ENCODE data around the gene CD82. TPM values are rescaled to one million over a fixed set of nuclear protein-coding genes. Genes with fewer than 3 reads are reported as not detected.

The CD82 gene
- total and polyA plus RNA-seq, 9 donors, result 6.9 to 74.9 (median 29.5) TPM

GRCh38 chr11:44610186-44610955 is 44.9 kb downstream of the CD82 start:
- intact Hi-C loops (cut with DNase I), result loop anchor here in 1 of 4 donors (10.0 kb wide), 1 partner anchor 506 kb away; no protein-coding TSS in a partner anchor
- no peak for DNase-seq
- Histone ChIP-seq H3K4me3 (no peak overlapping the region), H3K27me3 (no peaks in the 10 kb centered on the region), H3K27ac (no peak overlapping the region), H3K9me3 (no peaks in the 10 kb centered on the region), H3K36me3 (no peaks in the 10 kb centered on the region), H3K4me1 (ENCODE audit: insufficient read depth) (peaks cover 15% of the 10 kb centered on the region)
- no peak for TF ChIP-seq EP300 (IDR thresholded peaks at IDR 0.05)
- TF ChIP-seq, protein P1, sequence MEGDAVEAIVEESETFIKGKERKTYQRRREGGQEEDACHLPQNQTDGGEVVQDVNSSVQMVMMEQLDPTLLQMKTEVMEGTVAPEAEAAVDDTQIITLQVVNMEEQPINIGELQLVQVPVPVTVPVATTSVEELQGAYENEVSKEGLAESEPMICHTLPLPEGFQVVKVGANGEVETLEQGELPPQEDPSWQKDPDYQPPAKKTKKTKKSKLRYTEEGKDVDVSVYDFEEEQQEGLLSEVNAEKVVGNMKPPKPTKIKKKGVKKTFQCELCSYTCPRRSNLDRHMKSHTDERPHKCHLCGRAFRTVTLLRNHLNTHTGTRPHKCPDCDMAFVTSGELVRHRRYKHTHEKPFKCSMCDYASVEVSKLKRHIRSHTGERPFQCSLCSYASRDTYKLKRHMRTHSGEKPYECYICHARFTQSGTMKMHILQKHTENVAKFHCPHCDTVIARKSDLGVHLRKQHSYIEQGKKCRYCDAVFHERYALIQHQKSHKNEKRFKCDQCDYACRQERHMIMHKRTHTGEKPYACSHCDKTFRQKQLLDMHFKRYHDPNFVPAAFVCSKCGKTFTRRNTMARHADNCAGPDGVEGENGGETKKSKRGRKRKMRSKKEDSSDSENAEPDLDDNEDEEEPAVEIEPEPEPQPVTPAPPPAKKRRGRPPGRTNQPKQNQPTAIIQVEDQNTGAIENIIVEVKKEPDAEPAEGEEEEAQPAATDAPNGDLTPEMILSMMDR (IDR thresholded peaks at IDR 0.05), result no peak
- 89 to 95% (median 91%) methylated on average over 9 of the region's 9 CpGs for WGBS, 3 donors

DNA sequence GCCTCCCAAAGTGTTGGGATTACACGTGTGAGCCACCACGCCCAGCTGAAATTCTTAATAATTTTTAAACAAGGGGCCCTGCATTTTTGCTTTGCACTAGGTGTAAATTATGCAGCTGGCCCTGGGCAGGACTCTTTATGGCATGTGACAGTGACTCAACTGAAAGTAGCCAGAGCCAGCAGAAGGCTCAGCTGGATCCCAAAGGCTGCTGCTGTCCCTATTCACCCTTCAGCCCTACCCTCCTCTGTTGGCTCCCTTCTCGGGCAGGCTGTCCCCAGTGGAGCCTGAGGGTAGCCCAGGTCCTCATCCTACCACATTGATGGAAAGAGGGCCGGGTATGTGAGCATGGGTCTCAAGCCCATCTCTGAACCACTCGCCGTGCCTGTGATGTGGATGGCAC is 45.6 kb downstream of the CD82 start:
- H3K4me1 ChIP-seq (ENCODE audit: insufficient read depth), result peaks cover 15% of the 10 kb centered on the region
- TF ChIP-seq, protein P1 (IDR thresholded peaks at IDR 0.05), result no peak
- TF ChIP-seq EP300 (IDR thresholded peaks at IDR 0.05) (no peak), POLR2A (IDR thresholded peaks at IDR 0.05) (no peak)
- no peaks in the 10 kb centered on the region for H3K27me3 ChIP-seq
- intact Hi-C loops (cut with DNase I), result loop anchor here in 1 of 4 donors (10.0 kb wide), 1 partner anchor 506 kb away; no protein-coding TSS in a partner anchor
- H3K9me3 ChIP-seq, result no peaks in the 10 kb centered on the region
- DNase-seq, result no peak
- WGBS, 3 donors, result 84 to 97% (median 93%) methylated on average over 6 of the region's 6 CpGs
- H3K4me3 ChIP-seq, result no peak overlapping the region
- no peaks in the 10 kb centered on the region for H3K36me3 ChIP-seq
- H3K27ac ChIP-seq, result no peak overlapping the region

- Histone ChIP-seq H3K4me1 (ENCODE audit: insufficient read depth) (peaks cover 13% of the 10 kb centered on the region), H3K36me3 (no peaks in the 10 kb centered on the region), H3K27me3 (no peaks in the 10 kb centered on the region), H3K9me3 (no peaks in the 10 kb centered on the region), H3K4me3 (no peak overlapping the region), H3K27ac (no peak overlapping the region)
- TF ChIP-seq POLR2A (IDR thresholded peaks at IDR 0.05), result no peak
- TF ChIP-seq, protein P1 (IDR thresholded peaks at IDR 0.05), result no peak
- TF ChIP-seq EP300 (IDR thresholded peaks at IDR 0.05), result no peak
- 70 to 73% (median 72%) methylated on average over 7 of the region's 7 CpGs for WGBS, 3 donors
- intact Hi-C loops (cut with DNase I), result loop anchor here in 1 of 4 donors (10.0 kb wide), 1 partner anchor 507 kb away; no protein-coding TSS in a partner anchor
- DNase-seq, result no peak
Measured at GRCh38 chr11:44611687-44612434, 46.4 kb downstream of the CD82 start.

DNA sequence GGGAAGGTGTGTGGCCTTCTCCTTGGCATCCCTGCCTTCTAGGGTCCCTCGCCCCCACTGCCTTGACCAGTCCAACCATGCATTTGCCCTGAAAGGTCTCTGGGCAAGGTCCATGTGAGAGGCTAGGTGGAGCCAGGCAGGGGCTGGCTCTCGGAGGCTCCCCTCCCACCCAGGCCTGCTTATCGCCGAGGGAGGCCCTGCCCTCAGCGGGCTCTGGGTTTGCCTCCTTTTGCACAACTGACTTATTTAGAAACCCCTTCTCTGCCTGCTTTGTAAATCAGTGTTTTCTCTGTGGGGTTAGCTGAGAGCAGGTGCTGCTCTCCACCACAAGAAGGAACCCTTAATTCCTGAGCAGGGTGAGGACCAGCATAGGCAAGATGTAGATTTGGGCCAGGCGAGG is 47.7 kb downstream of the CD82 start:
- H3K4me1 ChIP-seq (ENCODE audit: insufficient read depth), result peaks cover 9% of the 10 kb centered on the region
- no peak overlapping the region for H3K27ac ChIP-seq
- H3K9me3 ChIP-seq, result no peaks in the 10 kb centered on the region
- no peak for DNase-seq
- intact Hi-C loops (cut with DNase I), result loop anchor here in 1 of 4 donors (10.0 kb wide), 1 partner anchor 508 kb away; no protein-coding TSS in a partner anchor
- TF ChIP-seq, protein P1 (IDR thresholded peaks at IDR 0.05), result no peak
- TF ChIP-seq POLR2A (IDR thresholded peaks at IDR 0.05) (no peak), EP300 (IDR thresholded peaks at IDR 0.05) (no peak)
- WGBS, 3 donors, result 80 to 94% (median 92%) methylated on average over 6 of the region's 6 CpGs
- H3K36me3 ChIP-seq, result no peaks in the 10 kb centered on the region
- H3K4me3 ChIP-seq, result no peak overlapping the region
- no peaks in the 10 kb centered on the region for H3K27me3 ChIP-seq
